GM19240 (cell line): ENCODE measurements around the gene TEX101.
"Not testable (repeated sequence)": the region's sequence is repeated elsewhere in the genome, so short reads cannot be mapped to it uniquely, and the experiment has no call there.

Experiments
- DNase-seq: peaks from one replicate; pipeline ENCODE4 v3.0.0; 2011; ENCODE audit warnings: low spot score; ENCODE audit not compliant: insufficient read length

Gene TEX101

DNA sequence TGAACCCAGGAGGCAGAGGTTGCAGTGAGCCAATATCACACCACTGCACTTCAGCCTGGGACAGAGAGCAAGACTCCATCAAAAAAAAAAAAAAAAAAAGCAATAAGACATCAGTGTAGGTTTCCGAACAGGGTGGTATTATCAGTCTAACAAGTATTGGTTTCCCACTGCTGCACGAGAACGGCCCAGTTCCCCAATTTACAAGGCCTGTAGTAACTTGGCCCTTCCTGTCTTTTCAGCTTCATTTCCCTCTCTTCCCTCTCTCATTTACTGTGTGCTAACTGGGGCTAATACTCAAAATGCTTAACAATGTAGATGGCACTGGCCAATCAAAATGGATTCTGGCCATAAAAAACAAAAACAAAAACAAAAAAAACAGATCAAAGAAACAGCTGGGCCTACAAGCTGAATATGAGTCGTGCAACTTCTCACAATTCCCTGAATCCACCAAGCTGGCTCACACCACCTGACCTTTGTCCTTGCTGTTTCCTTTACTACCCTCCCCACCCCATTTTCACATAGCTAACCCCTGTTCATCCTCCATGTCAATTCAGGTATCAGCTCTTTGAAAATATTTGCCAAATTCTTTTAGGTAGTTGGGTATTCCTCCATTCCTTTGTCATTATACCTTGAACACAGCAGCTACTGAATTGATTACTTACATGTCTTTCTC lies 2.4 kb downstream of the TEX101 start:
- no peak for DNase-seq

DNA sequence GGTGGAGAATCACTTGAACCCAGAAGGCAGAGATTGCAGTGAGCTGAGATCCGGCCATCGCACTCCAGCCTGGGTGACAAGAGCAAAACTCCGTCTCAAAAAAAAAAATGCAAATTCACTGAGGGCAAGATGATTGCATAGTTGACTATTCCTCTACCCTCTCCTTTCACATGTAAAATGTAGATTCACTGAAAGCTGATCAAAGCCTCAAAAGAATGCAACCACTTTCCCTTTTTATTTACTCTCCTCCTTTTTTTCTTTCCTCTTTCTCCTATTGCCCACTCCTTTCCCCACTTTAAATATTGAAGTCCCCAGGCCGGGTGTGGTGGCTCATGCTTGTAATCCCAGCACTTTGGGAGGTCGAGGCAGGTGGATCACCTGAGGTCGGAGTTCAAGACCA lies 6.3 kb downstream of the TEX101 start:
- no peak for DNase-seq

DNA sequence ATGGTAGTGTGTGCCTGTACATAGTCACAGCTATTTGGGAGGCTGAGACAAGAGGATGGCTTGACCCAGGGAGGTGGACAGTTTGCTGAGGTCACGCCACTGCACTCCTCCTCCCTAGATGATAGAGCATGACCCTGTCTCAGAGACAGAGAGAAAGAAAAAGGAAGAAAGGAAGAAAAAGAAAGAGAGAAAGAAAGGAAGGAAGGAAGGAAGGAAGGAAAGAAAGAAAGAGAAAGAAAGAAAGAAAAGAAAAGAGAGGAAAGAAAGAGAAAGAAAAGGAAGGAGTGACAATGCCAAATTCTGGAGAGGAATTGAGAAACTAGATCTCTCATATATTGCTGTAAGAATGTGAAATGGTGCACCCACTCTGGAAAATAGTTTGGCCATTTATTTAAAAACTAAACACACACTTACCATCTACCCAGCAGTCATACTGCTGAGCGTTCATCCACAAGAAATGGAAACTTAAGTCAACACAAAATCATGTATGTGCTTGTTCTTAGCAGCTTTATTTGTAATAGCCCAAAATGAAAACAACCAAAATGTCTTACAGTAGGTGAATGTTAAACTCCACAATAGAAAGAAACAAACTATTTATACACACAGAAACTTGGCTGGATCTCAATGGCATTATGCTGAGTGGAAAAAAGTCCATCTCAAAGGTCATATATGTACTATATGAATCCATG lies 7.5 kb downstream of the TEX101 start:
- DNase-seq, result no peak

DNA sequence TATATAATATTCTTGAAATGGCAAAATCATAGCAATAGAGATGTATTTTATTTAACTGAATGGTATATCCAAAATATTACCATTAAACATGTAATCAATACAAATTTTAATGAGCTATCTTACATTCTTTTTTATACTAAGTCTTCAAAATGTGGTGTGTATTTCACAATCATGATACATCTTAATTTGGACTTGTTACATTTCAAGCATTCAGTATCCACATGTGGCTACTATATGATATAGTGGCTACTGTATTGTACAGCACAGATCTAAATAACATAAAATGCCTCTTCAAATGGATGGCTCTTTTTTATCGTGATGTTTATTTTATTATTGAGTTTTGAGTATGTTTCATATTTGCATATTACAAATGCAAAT lies 8.0 kb downstream of the TEX101 start:
- no peak for DNase-seq

DNA sequence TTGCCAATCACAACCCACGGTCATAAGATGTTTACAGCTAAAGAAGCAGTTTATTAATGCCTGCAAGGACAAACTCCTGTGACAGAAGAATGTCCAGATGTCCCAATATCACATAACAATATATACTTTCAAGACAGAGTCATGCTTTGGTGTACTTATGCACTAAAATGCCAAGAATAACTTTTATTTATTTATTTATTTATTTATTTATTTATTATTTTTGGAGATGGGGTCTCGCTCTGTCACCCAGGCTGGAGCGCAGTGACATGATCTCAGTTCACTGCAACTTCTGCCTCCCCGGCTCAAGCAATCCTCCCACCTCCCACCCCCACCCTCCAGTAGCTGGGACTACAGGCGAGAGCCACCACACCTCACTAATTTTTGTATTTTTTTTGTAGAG lies 9.1 kb downstream of the TEX101 start:
- no peak for DNase-seq

DNA sequence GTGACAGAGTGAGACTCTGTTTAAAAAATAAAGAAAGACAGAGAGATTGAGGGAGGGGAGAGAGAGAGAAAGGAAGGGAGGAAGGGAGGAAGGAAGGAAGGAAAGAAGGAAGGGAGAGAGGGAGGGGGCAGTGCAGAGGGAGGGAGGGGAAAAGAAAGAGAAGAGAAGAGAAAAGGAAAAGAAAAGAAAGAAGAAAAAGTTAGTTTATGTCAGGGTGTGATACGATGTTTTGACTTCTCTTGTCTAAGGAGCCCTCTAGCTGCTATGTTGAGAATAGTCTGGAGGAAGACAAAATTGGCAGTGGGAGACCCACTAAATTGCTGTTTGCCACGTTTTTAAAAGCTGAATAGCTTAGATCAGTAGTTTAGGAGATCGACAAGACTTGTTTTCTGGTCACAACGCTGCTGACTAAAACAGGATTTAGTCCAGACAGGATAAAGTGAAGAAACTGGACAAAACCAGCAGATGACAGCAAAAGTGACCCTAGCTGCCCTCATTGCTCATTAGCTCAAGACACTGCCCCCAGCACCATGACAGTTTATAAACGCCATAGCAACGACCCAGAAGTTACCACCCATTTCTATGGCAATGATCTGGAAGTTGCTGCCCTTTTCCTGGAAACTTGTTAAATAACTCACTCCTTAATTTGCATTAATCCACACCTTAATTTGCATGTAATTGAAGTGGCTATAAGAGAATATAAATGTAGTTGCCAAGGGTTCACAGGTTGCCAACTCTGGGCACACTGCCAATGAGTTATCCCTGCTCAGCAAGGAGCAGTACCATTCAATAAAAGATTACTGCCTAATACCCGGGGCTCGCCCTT lies 11.1 kb downstream of the TEX101 start:
- DNase-seq, result no peak

DNA sequence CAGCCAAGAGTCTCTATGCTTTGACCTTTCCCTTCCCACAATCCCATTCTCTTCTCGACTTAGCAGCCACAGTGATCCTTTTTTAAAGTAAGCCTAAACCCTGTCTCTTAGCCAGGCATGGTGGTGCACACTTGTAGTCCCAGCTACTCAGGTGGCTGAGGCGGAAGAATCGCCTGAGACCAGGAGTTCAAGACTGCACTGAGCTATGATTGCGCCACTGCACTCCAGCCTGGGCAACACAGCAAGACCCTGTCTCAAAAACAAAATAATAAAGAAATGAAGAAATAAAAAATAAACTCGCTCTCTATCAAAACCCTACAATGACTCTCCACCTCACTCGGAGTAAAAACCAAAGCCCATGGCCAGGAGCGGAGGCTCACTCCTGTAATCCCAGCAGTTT lies 14.7 kb downstream of the TEX101 start:
- no peak for DNase-seq

DNA sequence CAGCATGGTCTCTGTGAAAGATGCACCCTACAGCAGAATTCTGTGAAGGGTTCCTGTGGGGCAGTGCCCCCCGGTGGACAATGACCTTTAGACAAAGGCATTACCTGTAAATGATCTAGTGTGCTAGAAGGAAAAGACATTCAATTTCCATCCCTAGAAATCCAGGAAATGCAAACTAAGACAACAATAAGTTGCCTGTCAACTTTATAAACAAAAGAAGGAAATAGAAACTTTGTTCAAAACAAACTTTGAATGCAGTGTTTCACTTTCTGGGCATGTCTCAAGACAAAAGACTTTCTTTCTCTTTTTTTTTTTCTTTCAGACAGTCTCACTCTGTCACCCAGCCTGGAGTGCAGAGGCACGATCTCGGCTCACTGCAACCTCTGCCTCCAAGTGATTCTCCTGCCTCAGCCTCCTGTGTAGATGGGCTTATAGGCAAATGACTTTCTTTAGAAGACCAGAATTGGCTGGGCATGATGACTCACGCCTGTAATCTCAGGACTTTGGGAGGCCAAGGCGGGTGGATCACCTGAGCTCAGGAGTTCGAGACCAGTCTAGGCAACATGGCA lies 15.5 kb downstream of the TEX101 start:
- DNase-seq, result no peak

DNA sequence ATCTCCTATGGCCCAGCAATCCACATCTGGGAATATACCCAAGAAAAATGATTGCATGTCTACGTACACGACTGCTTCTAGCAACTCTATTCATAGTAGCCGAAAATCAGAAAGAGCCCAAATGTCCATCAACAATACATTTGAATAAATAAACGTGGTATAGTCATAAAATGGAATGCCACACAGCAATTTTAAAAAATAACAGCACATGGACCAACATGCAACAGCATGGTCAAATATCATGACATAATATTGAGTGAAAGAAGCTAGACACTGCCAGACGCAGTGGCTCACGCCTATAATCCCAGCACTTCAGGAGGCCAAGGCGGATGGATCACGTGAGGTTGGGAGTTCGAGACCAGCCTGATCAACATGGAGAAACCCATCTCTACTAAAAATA lies 16.3 kb downstream of the TEX101 start:
- DNase-seq, result no peak

DNA sequence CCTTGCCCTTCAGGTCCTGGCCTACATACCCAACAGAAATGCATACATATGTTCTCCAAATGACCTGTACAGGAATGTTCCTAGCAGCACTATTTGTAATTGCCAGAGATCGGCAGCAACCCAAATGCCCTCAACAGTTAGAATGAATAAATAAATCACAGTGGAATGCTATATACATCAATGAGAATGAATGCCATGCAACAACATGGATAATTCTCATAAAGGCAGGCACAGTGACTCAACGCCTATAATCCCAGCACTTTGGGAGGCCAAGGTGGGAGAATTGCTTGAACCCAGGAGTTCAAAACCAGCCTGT lies 18.6 kb downstream of the TEX101 start:
- no peak for DNase-seq

DNA sequence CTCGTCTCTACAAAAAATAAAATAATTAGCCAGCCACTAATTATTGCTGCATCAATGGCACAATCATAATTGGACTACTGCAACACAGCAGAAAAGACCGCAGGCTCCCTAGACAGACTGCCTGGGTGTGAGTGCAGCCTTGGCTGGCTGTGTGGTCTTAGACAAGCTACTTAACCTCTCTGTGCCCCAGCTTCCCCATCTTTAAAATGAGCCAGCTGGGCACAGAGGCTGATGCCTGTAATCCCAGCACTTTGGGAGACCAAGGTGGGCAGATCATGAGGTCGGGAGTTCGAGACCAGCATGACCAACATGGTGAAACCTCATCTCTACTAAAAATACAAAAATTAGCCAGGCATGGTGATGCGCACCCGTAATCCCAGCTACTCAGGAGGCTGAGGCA lies 19.0 kb downstream of the TEX101 start:
- DNase-seq, result no peak

DNA sequence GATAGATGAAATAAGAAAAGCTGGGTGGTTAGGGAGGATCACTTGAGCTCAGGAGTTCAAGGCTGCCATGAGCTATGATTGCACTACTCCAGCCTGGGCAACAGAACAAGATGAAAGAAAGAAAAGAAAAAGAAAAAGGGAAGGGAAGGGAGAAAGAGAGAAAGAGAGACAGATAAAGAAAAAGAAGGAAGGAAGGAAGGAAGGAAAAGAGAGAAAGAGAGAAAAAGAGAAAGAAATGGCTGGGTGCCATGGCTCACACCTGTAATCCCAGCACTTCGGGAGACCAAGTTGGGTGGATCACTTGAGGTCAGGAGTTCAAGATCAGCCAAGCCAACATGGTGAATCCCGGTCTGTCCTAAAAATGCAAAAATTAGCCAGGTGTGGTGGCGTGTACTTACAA lies 21.1 kb downstream of the TEX101 start:
- no peak for DNase-seq

DNA sequence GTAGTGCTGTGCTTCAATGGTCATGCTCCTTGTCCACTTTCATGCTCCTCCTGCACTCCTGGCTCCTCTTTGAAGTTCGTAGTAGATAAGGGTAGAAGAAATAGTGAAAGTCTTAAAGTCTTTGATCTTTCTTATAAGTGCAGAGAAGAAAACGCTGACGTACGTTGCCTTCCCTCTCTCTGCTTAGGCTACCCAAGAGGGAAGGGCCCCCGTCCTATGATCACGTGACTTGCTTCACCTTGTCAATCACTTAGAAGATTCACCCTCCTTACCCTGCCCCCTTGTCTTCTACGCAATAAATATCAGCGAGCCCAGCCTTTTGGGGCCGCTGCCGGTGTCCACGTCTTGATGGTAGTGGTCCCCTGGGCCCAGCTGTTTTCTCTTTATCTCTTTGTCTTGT lies 22.6 kb downstream of the TEX101 start:
- not testable (repeated sequence) for DNase-seq

DNA sequence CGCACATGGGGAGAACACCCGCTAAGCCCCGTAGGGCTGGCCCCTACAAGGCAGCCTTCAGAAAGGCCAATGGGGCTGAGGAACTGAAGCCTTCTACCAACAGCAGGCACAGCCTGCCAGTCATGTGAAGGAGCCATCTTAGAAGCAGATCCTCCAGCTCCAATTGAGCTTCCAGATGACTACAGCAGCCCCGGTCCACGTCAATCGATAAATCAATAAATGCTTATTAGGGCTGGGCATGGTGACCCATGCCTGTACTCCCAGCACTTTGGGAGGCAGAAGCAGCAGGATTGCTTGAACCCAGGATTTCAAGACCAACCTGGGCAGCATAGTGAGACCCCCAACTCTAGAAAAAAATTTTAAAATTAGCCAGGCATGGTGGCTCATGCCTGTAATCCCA lies 23.0 kb downstream of the TEX101 start:
- DNase-seq, result no peak

DNA sequence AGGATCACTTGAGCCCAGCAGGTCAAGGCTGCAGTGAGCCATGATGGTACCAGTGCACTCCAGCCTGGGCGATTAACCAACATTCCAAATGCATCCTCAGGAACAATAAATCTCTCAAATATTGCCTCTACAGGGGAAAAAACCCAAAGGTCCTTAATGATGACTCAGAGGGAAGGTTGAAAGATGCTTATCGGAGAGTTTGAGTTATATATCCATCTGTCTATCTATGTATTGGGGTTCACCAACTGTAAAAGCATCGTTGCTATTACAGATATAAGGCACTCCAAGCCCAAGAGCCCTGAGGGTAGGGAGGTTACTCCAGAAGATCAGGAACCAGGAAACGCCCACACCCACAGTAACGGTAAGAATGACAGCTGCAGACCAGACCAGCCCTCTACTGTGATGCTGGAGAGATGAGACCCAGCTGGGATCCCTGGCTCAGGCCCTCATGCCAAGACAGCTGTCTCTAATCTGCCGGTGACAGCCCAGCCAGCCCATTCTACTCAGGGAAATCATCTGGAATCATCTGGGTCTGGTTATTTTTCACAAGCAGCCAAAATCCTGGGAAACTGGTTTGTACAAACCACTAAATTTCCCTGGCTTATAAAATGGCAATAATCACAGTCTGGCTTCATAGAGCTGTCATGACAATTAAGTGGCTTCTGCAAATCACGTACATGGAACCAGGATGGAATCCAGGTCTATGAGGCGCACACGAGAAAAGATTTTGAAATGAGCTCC lies 23.8 kb downstream of the TEX101 start:
- DNase-seq, result no peak

DNA sequence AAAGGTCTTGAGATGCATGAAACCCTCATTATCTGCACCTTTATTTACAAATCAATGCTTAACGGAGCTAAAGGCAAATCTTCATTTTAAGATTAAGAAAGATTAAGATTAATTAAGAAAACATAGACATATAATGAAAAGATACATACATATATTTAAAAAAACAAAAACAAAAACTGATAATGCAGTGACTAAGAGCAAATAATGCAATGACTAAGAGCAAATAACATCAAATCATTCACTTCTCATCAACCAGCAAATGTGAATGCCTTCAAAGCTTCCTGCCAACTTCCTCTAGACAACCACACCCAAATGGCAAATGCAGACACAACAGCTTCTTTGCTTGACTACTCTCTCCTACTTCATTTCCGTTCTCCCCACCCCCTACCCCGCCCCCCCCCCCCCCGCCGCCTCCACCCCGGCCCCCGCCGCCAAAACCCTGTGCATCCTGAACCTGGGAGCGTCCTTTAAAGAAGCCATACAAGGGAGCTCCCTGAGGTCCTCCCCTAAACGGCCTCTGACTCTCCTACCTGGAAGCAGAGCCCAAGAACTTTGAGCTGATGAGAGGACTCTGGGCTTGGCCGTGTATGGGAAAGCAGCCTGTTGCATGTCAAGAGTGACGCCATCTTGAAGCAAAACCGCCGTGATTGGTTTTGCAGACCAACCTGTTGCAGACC lies 24.5 kb downstream of the TEX101 start:
- DNase-seq, result no peak

DNA sequence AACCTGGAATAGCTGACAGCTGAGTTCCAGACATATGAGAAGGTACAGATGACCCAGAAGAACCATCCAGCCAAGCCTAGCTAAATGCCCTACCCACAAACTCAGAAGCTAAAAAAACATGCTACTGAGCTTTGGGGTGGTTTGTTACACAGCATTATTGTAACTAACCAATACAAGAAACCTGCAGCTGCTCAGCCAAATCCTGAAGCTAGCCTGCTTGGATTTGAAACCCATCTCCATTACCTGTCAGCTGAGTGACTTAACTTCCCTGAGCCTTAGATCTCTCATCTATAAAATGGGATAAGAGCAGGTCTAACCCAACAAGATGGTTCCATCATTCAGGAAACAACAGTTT lies 25.0 kb downstream of the TEX101 start:
- DNase-seq, result no peak

DNA sequence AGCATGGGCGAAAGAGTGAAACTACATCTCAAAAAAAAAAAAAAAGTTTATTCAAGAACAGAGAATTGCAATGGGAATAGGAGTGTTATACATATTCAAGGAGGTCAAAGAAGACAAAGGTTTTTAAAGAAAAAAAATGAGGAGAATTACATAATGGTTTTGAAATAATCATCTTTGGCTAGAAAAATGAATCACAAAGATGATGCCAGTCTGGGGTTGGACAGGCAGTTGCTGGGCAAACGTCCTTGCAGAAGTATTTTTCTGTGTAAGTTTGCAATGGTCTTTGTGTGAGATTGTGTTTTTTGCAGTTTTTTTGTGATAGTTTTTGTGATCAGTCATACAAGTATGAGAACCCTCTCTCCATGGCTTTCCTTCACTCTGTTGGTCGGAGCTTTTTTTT lies 27.0 kb downstream of the TEX101 start:
- DNase-seq, result no peak

DNA sequence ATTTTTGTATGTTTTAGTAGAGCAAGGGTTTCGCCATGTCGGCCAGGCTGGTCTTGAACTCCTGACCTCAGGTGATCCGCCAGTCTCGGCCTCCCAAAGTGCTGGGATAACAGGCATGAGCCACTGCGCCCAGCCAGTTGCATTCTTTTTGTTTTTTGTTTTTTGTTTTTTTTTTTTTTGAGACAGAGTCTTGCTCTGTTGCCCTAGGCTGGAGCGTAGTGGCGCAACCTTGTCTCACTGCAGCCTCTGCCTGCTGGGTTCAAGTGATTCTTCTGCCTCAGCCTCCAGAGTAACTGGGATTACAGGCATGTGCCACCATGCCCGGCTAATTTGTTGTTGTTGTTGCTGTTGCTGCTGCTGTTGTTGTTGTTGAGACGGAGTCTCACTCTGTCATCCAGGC lies 29.4 kb downstream of the TEX101 start:
- not testable (repeated sequence) for DNase-seq

DNA sequence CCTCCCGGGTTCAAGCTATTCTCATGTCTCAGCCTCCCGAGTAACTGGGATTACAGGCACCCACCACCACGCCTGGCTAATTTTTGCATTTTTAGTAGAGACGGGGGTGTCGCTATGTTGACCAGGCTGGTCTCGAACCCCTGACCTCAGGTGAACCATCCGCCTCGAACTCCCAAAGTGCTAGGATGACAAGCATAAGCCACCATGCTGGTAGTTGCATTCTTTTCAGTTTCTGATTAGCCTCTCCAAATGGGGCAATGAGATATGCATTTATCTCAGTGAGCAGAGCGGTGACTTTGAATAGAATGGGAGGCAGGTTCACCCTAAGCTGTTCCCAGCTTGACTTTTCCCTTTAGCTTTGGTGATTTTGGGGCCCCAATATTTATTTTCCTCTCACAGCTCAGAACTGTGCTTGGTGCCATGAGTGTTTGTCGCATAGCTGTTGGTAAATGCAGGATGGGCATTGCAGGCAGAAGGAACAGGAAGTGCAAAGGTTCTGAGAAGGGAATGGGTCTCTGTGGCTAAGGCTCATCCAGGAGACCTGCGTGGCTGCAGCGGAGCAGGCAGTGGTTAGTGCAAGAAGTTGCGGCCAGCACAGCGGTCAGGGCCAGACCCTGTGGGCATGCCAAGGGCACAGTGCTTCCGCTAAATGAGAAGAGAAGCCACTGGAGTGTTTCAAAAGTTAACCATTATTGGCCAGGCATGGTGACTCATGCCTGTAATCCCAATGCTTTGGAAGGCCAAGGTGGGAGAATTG lies 30.0 kb downstream of the TEX101 start:
- no peak for DNase-seq

DNA sequence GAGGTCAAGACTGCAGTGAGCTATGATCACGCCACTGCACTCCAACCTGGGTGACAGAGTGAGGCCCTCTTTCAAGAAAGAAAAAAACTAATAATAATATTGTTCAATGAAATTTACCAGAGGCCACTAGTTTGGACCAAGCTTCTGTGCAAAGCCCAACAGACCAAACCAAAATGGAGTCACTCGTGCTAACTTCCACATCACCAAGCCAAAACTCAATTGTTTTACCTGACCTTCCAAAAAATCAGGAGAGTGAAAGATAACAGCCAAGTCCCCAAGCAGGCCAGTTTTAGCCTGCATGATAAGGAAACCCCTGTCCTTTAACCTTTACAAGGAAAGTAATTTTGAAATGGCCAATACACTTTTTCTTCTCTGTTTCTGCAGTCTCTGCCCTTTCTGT lies 30.7 kb downstream of the TEX101 start:
- DNase-seq, result no peak
